KMS-11 (cell line): ENCODE measurements around the gene OSGEP.

ENCODE experiments used
- H2AFZ ChIP-seq: fragments of 200-600 bp; sonication (generic); 2 replicates; pipeline ENCODE4 v1.6.1; 2016; ENCODE audit warnings: antibody characterized with exemption, mixed run types, low read depth
- H3K27ac ChIP-seq: fragments of 200-600 bp; sonication (generic); 2 replicates; pipeline ENCODE4 v1.6.1; 2016; ENCODE audit warnings: mild to moderate bottlenecking, mixed run types
- H3K27me3 ChIP-seq: fragments of 200-600 bp; sonication (generic); 2 replicates; pipeline ENCODE4 v1.6.1; 2017; ENCODE audit warnings: mild to moderate bottlenecking, low read depth, mixed run types, moderate library complexity; ENCODE audit not compliant: insufficient read depth
- H3K36me3 ChIP-seq: fragments of 200-600 bp; sonication (generic); 2 replicates; pipeline ENCODE4 v1.6.1; 2017; ENCODE audit warnings: mild to moderate bottlenecking, mixed run types; ENCODE audit not compliant: insufficient read depth
- H3K4me1 ChIP-seq: fragments of 200-600 bp; sonication (generic); 2 replicates; pipeline ENCODE4 v1.6.1; 2016; ENCODE audit warnings: mild to moderate bottlenecking, low read depth, mixed run types; ENCODE audit not compliant: poor library complexity, severe bottlenecking
- H3K4me2 ChIP-seq: fragments of 200-600 bp; sonication (generic); 2 replicates; pipeline ENCODE4 v1.7.0; 2016; ENCODE audit warnings: mild to moderate bottlenecking, mixed run types
- H3K4me3 ChIP-seq: fragments of 200-600 bp; sonication (generic); IDR thresholded peaks from 2 replicates; pipeline ENCODE4 v1.6.1; 2017; ENCODE audit warnings: low read depth, low read length, mixed read lengths; ENCODE audit not compliant: insufficient read depth
- H3K79me2 ChIP-seq: fragments of 200-600 bp; sonication (generic); 2 replicates; pipeline ENCODE4 v1.6.1; 2016; ENCODE audit warnings: low read depth, mixed run types; ENCODE audit not compliant: insufficient read depth
- H3K9ac ChIP-seq: fragments of 200-600 bp; sonication (generic); 2 replicates; pipeline ENCODE4 v1.6.1; 2016; ENCODE audit warnings: mild to moderate bottlenecking, mixed run types
- H4K20me1 ChIP-seq: fragments of 200-600 bp; sonication (generic); 2 replicates; pipeline ENCODE4 v1.6.1; 2016; ENCODE audit warnings: mild to moderate bottlenecking, mixed run types; ENCODE audit not compliant: insufficient read depth
- CTCF ChIP-seq: fragments of 200-600 bp; sonication (generic); conservative IDR thresholded peaks from 2 replicates; pipeline ENCODE4 v1.6.1; 2017; ENCODE audit warnings: low read depth, mild to moderate bottlenecking, antibody characterized with exemption, low read length, moderate library complexity, mixed read lengths

Gene OSGEP

GRCh38 chr14:20492486-20492885, 37.9 kb upstream of the OSGEP start:
- Histone ChIP-seq H3K36me3 (no peaks in the 10 kb centered on the region), H4K20me1 (no peaks in the 10 kb centered on the region), H3K4me3 (no peak overlapping the region), H2AFZ (peak overlapping the region; percentile 69), H3K9ac (0 out of 2 replicates have a peak overlapping the region, but pooled peaks have one; percentile 61), H3K4me2 (peak overlapping the region; percentile 91), H3K79me2 (no peaks in the 10 kb centered on the region), H3K4me1 (peaks cover 81% of the 10 kb centered on the region), H3K27ac (peak overlapping the region; percentile 86), H3K27me3 (no peaks in the 10 kb centered on the region)
- no peak for TF ChIP-seq CTCF

GRCh38 chr14:20490563-20490962, 36.0 kb upstream of the OSGEP start:
- Histone ChIP-seq H2AFZ (peak overlapping the region; percentile 69), H3K4me1 (peaks cover 66% of the 10 kb centered on the region), H3K4me2 (peak overlapping the region; percentile 91), H3K79me2 (no peaks in the 10 kb centered on the region), H3K27ac (peak overlapping the region; percentile 86), H3K36me3 (no peaks in the 10 kb centered on the region), H3K4me3 (no peak overlapping the region), H3K27me3 (no peaks in the 10 kb centered on the region), H4K20me1 (no peaks in the 10 kb centered on the region), H3K9ac (peak overlapping the region; percentile 61; the same call in 1 of the 2 replicates)
- no peak for TF ChIP-seq CTCF

- no peak for TF ChIP-seq CTCF
- Histone ChIP-seq H3K4me2 (peak overlapping the region; percentile 36; the same call in 1 of the 2 replicates), H3K36me3 (no peaks in the 10 kb centered on the region), H3K4me1 (peaks cover 57% of the 10 kb centered on the region), H3K4me3 (no peak overlapping the region), H3K27ac (no peak overlapping the region), H3K79me2 (no peaks in the 10 kb centered on the region), H4K20me1 (no peaks in the 10 kb centered on the region), H3K27me3 (no peaks in the 10 kb centered on the region), H2AFZ (no peak overlapping the region), H3K9ac (no peak overlapping the region)
These were observed 34.7 kb upstream of the OSGEP start for GRCh38 chr14:20489093-20489994.

- H3K4me2 ChIP-seq, result no peak overlapping the region
- no peak overlapping the region for H3K9ac ChIP-seq
- no peaks in the 10 kb centered on the region for H3K79me2 ChIP-seq
- no peaks in the 10 kb centered on the region for H4K20me1 ChIP-seq
- no peak for TF ChIP-seq CTCF
- H3K27me3 ChIP-seq, result no peaks in the 10 kb centered on the region
- no peak overlapping the region for H3K27ac ChIP-seq
- peaks cover 40% of the 10 kb centered on the region for H3K4me1 ChIP-seq
- no peak overlapping the region for H2AFZ ChIP-seq
- no peak overlapping the region for H3K4me3 ChIP-seq
- H3K36me3 ChIP-seq, result no peaks in the 10 kb centered on the region
These were observed 32.7 kb upstream of the OSGEP start for GRCh38 chr14:20487396-20487725.
